ENCODE results near the gene DUOXA1.

DUOXA1 gene

GRCh38 chr15:45114076-45114750 lies 15.5 kb downstream of the DUOXA1 start, which contains the start of the genes DUOX2 and DUOXA2:
Gene DUOX2 (minus strand): TSS chr15:45114172. CDS start chr15:45113411, 761 bp downstream.
Gene DUOXA2 (plus strand): TSS chr15:45114326. CDS start chr15:45114606, 280 bp downstream.
- DNase-seq (ENCODE audit: low read depth), result no peak
- H3K4me3 ChIP-seq (ENCODE audit: low read depth, low read length), result no peak within 1 kb of the TSS
- TF ChIP-seq MAX (IDR thresholded peaks at IDR 0.05; ENCODE audit: low read depth, low read length) (no peak), MYC (IDR thresholded peaks at IDR 0.05; ENCODE audit: low read depth, low read length) (no peak), POLR2A (IDR thresholded peaks at IDR 0.05; ENCODE audit: extremely low read depth, insufficient read length) (no peak)
- TF ChIP-seq, protein P1, sequence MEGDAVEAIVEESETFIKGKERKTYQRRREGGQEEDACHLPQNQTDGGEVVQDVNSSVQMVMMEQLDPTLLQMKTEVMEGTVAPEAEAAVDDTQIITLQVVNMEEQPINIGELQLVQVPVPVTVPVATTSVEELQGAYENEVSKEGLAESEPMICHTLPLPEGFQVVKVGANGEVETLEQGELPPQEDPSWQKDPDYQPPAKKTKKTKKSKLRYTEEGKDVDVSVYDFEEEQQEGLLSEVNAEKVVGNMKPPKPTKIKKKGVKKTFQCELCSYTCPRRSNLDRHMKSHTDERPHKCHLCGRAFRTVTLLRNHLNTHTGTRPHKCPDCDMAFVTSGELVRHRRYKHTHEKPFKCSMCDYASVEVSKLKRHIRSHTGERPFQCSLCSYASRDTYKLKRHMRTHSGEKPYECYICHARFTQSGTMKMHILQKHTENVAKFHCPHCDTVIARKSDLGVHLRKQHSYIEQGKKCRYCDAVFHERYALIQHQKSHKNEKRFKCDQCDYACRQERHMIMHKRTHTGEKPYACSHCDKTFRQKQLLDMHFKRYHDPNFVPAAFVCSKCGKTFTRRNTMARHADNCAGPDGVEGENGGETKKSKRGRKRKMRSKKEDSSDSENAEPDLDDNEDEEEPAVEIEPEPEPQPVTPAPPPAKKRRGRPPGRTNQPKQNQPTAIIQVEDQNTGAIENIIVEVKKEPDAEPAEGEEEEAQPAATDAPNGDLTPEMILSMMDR (IDR thresholded peaks at IDR 0.05; ENCODE audit: low read depth, low read length), result no peak

DNA sequence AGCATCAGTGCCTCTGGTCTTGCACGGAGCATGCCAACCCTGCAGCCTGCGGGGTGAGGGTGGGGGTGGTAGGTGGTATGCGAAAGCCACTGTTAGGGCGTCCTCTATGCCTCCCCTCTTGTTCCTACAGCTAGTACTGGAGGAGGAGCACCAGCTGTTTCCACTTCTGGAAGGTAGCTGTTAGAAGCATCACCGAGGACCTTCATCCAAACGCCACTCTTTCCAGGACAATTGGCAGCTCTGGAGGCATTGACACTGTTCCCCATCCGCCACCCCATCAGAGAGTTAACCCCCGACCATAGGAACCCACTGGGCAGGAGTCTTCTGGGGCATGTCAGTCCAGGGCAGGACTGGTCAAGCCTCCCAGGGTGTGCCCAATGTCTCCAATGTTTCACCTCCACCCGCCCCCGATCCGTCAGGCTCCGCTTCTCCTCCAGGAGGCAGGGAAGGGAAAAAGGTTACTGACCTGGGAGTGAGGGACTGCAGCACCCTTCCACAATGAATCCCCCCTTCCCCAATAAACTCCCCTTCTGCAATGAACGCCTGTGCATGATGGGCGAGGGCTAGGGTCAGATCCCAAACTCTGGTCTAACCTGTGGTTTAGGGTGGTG lies 16.2 kb downstream of the DUOXA1 start:
- no peak for DNase-seq (ENCODE audit: low read depth)
- TF ChIP-seq POLR2A (IDR thresholded peaks at IDR 0.05; ENCODE audit: extremely low read depth, insufficient read length), result no peak
- no peak for TF ChIP-seq MYC (IDR thresholded peaks at IDR 0.05; ENCODE audit: low read depth, low read length)
- no peak for TF ChIP-seq MAX (IDR thresholded peaks at IDR 0.05; ENCODE audit: low read depth, low read length)
- TF ChIP-seq, protein P1 (IDR thresholded peaks at IDR 0.05; ENCODE audit: low read depth, low read length), result no peak
- H3K4me3 ChIP-seq (ENCODE audit: low read depth, low read length), result no peak overlapping the region

GRCh38 chr15:45112591-45113379 lies 16.9 kb downstream of the DUOXA1 start:
- H3K4me3 ChIP-seq (ENCODE audit: low read depth, low read length), result no peak overlapping the region
- TF ChIP-seq MYC (IDR thresholded peaks at IDR 0.05; ENCODE audit: low read depth, low read length) (no peak), POLR2A (IDR thresholded peaks at IDR 0.05; ENCODE audit: extremely low read depth, insufficient read length) (no peak), MAX (IDR thresholded peaks at IDR 0.05; ENCODE audit: low read depth, low read length) (no peak)
- TF ChIP-seq, protein P1 (IDR thresholded peaks at IDR 0.05; ENCODE audit: low read depth, low read length), result no peak
- DNase-seq (ENCODE audit: low read depth), result no peak

DNA sequence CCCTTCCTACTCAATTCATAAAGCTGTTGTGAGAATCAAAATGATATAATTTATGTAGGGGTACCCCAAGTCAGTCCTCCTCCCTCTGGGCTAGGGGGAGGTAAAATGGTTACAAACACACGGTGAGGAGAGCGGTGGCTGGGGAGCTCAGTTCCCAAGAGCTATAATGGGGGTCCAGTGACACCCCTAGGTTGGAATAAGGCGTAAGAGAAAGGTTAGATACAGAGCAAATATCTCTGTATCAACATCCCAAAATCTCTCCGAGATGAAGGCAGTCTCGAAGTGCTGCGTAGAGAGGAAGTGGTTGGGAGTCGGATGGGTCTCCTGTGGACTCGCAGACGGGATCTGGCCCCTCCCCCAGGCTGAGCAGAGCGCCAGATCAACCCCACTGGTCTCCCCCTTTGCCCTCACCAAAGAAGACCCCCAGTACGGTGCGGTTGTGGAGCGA lies 17.5 kb downstream of the DUOXA1 start:
- H3K4me3 ChIP-seq (ENCODE audit: low read depth, low read length), result no peak overlapping the region
- DNase-seq (ENCODE audit: low read depth), result no peak
- TF ChIP-seq MYC (IDR thresholded peaks at IDR 0.05; ENCODE audit: low read depth, low read length) (no peak), MAX (IDR thresholded peaks at IDR 0.05; ENCODE audit: low read depth, low read length) (no peak), POLR2A (IDR thresholded peaks at IDR 0.05; ENCODE audit: extremely low read depth, insufficient read length) (no peak)
- TF ChIP-seq, protein P1 (IDR thresholded peaks at IDR 0.05; ENCODE audit: low read depth, low read length), result no peak

DNA sequence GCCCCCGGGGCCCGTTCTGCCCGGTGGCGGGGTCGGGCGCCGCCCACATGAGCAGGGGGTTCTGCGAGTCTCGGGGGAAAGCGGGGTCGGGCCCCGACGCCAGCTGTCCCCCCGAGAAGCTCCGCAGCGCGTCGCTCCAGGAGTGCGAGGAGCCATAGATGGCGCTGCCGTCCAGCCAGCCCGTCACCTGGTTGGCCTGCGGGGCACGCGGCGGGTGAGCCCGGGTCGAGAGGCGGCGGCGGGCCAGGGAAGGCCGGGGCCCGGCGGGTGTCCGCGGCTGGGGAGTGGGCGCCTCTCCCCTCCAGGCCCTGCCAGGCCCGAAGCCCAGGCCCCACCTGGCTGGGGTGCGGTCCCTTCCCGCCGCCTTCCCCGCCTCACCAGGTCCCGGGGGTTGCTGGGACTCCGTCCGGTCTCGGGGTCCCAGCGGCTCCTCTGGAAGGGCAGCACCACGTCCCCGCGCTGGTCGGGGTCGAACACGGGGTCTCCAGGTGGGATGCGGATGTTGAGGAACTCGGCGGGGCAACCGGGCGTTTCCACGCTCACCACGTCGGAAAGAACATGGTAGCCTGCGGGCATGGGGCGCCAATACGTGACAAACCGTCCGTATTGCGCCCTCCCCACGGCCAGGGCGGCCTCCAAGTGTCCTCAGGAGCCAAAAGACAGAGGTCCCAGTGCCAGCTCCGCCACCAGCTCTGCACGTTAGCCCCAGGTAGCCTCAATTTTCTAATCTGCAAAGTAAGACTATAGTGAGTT lies 18.1 kb downstream of the DUOXA1 start:
- no peak overlapping the region for H3K4me3 ChIP-seq (ENCODE audit: low read depth, low read length)
- no peak for TF ChIP-seq MAX (IDR thresholded peaks at IDR 0.05; ENCODE audit: low read depth, low read length)
- TF ChIP-seq, protein P1 (IDR thresholded peaks at IDR 0.05; ENCODE audit: low read depth, low read length), result no peak
- no peak for TF ChIP-seq MYC (IDR thresholded peaks at IDR 0.05; ENCODE audit: low read depth, low read length)
- no peak for TF ChIP-seq POLR2A (IDR thresholded peaks at IDR 0.05; ENCODE audit: extremely low read depth, insufficient read length)
- DNase-seq (ENCODE audit: low read depth), result no peak

Data from NB4 (cell line).